Measurements from ENCODE around the gene NR2F1. TPM values are rescaled to one million over a fixed set of nuclear protein-coding genes. Genes with fewer than 3 reads are reported as not detected.

NR2F1 gene
- total and polyA plus RNA-seq, 2 donors (not counting 3 experiments of a cell fraction or from before 2014, with no cell fraction given) = 21.5 to 38.7 TPM

DNA sequence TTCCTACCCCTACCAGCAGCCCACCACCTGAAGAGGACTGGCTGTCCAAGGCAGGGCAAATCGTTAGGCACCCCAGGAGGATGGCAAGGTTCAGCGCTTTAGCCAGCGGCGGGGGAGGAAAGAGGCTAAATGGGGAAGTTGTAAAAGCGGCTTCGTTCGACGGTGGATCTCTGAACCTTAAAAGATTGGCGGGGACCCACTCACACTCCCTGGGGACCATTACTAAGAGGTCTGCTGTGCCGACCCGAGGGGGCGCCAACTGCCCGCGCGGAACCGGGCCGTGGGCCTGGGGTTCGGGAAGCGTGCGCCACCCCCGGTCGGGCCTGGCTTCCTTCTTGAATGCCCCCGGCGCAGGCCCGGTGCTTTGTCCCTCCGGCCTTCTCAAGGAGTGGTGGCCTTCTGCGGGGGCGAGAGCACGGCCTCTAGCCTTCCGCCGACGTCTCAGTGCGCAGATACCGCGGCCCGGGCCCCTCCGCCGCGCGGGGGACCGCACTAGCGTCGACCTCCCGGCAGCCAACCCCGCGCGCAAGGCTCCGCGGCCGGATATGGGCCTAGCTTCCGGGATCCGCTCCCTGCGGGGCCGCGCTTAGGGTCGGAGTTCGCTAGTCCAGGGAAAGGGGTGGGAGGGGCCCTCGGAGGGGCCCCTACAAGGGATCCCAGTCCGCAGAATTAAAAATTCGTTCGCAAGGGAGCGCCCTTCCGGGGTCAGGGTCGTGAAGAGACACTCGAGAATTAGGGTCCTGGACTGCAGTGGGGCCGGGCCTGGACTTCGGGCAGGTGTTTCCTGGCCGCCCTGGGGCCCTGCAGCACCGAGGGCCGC, 12.5 kb upstream of the NR2F1 start:
- H3K27me3 ChIP-seq (ENCODE audit: control insufficient read depth in 2 of 2, insufficient read depth in 2 of 2, low read length in 2 of 2) = no peaks in the 10 kb centered on the region
- no peaks in the 10 kb centered on the region for H3K9me1 ChIP-seq (replicated peaks; ENCODE audit: control insufficient read depth, extremely low read depth, insufficient read depth, low read length)
- ChIA-PET CTCF (no interaction called here), POLR2A (no interaction called here)
- H3K27ac ChIP-seq (ENCODE audit: insufficient read depth, low read depth, low read length) = no peak overlapping the region
- no peak overlapping the region for H3K4me2 ChIP-seq (ENCODE audit: insufficient read depth, low read length)
- intact Hi-C loops (cut with micrococcal nuclease) (no loop called here), dilution Hi-C loops (cut with MboI; ENCODE audit: extremely low pct_ligation_motif_present, low sequenced_read_pairs) (no loop called here)
- FAIRE-seq (no peak), DNase-seq (ENCODE audit: low read depth, low spot score) (no peak)
- H3K9ac ChIP-seq (replicated peaks; ENCODE audit: extremely low read depth, insufficient read depth, low read length) = no peak overlapping the region
- H3K4me3 ChIP-seq (replicated peaks in 1 of 3; ENCODE audit: insufficient read depth in 1 of 3, low read depth in 1 of 3, low read length in 3 of 3) = no peak overlapping the region
- H4K20me1 ChIP-seq (replicated peaks; ENCODE audit: control insufficient read depth, extremely low read depth, insufficient read depth, low read length) = no peaks in the 10 kb centered on the region
- H3K79me2 ChIP-seq (ENCODE audit: control insufficient read depth, insufficient read depth, low read length) = peaks cover 6% of the 10 kb centered on the region
- H3K9me3 ChIP-seq (replicated peaks; ENCODE audit: control insufficient read depth, insufficient read depth, low read length) = no peaks in the 10 kb centered on the region
- TF ChIP-seq JUN (IDR thresholded peaks at IDR 0.05; ENCODE audit: borderline replicate concordance, insufficient read depth, insufficient read length, low read depth) = no peak
- TF ChIP-seq, protein P1, sequence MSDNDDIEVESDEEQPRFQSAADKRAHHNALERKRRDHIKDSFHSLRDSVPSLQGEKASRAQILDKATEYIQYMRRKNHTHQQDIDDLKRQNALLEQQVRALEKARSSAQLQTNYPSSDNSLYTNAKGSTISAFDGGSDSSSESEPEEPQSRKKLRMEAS (IDR thresholded peaks at IDR 0.05; ENCODE audit: insufficient read depth, insufficient read length) = no peak
- TF ChIP-seq EZH2 (IDR thresholded peaks at IDR 0.05; ENCODE audit: borderline replicate concordance, low read depth, low read length, severe bottlenecking) = no peak
- TF ChIP-seq, protein P2, sequence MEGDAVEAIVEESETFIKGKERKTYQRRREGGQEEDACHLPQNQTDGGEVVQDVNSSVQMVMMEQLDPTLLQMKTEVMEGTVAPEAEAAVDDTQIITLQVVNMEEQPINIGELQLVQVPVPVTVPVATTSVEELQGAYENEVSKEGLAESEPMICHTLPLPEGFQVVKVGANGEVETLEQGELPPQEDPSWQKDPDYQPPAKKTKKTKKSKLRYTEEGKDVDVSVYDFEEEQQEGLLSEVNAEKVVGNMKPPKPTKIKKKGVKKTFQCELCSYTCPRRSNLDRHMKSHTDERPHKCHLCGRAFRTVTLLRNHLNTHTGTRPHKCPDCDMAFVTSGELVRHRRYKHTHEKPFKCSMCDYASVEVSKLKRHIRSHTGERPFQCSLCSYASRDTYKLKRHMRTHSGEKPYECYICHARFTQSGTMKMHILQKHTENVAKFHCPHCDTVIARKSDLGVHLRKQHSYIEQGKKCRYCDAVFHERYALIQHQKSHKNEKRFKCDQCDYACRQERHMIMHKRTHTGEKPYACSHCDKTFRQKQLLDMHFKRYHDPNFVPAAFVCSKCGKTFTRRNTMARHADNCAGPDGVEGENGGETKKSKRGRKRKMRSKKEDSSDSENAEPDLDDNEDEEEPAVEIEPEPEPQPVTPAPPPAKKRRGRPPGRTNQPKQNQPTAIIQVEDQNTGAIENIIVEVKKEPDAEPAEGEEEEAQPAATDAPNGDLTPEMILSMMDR (IDR thresholded peaks at IDR 0.05; ENCODE audit: extremely low read depth in 1 of 2, insufficient read depth in 1 of 2, low read depth in 1 of 2, low read length in 2 of 2) = no peak
- no peak for TF ChIP-seq POLR2AphosphoS5 (IDR thresholded peaks at IDR 0.05; ENCODE audit: insufficient read depth, low read depth, low read length)
- TF ChIP-seq GATA2 (IDR thresholded peaks at IDR 0.05; ENCODE audit: insufficient read depth, insufficient read length, low read depth, low read length) = no peak
- TF ChIP-seq POLR2A (IDR thresholded peaks at IDR 0.05; ENCODE audit: low read depth, low read length) = no peak
- TF ChIP-seq FOS (IDR thresholded peaks at IDR 0.05; ENCODE audit: borderline replicate concordance, insufficient read depth, low read length) = no peak
- no peak for TF ChIP-seq MYC (IDR thresholded peaks at IDR 0.05; ENCODE audit: low read depth, low read length)
- no peak overlapping the region for H2AFZ ChIP-seq (ENCODE audit: low read depth, low read length)
- peaks cover 7% of the 10 kb centered on the region for H3K4me1 ChIP-seq (ENCODE audit: control insufficient read depth, extremely low read depth, insufficient read depth, low read length)
- BruUV-seq (replicated peaks) = no TSS peak
- no peaks in the 10 kb centered on the region for H3K36me3 ChIP-seq (ENCODE audit: control insufficient read depth in 2 of 2, extremely low read depth in 1 of 2, insufficient read depth in 2 of 2, low read length in 2 of 2)
